NB4 (cell line): ENCODE measurements around the gene SPPL3.

Experiments used
- CTCF ChIP-seq: IDR thresholded peaks from one replicate; pipeline ENCODE4 v1.5.1; 2012; ENCODE audit warnings: low read depth, low read length
- MYC ChIP-seq: IDR thresholded peaks from 2 replicates; pipeline ENCODE4 v1.6.1; 2011; ENCODE audit warnings: low read depth, low read length
- POLR2A ChIP-seq: IDR thresholded peaks from 2 replicates; pipeline ENCODE4 v1.6.1; 2011; ENCODE audit warnings: mild to moderate bottlenecking; ENCODE audit not compliant: insufficient read length; ENCODE audit errors: extremely low read depth

DNA sequence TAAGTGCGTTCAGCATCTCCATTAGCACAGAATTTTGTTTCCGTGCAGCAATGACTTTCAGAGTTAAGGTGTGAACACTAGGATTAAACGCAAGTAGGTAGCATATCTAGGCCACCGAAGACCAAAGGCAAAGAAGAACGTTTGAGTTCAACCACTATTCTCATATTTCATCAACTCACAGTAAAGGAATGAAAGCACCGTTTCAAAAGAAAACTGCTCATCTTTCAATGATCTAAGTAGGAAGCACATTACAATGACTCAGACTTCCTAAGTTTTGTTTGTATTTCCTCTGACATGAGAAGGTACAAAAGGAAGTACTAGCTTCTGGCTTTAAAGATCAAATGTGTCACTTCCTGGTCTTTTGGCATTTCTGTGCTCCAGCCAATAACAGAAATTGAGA is 121.0 kb downstream of the SPPL3 start:
- TF ChIP-seq CTCF, result no peak
- no peak for TF ChIP-seq POLR2A
- no peak for TF ChIP-seq MYC
